Caco-2 (cell line): ENCODE measurements around the gene CRTC3. TPM values are rescaled to one million over a fixed set of nuclear protein-coding genes. Genes with fewer than 3 reads are reported as not detected.
A peak's percentile ranks its signal among the peaks of the same experiment; 100 is the strongest.

Experiments used
- BruUV-seq: library from RNA; stranded (reverse); fragments of 400-500 nt; replicated peaks from 2 replicates; lab custom pipeline; 2021; lab: Mats Ljungman, UMichigan
- CTCF ChIA-PET: fragments of 300-600 bp; sonication (Branson Sonifier 250); formaldehyde crosslinking; loops from one replicate; lab custom pipeline; 2022; ENCODE audit warnings: antibody characterized with exemption; lab: Charles Lee
- POLR2A ChIA-PET: fragments of 300-600 bp; sonication (Branson Sonifier 250); formaldehyde crosslinking; loops from one replicate; lab custom pipeline; 2022; ENCODE audit warnings: antibody characterized with exemption; lab: Charles Lee
- DNase-seq, 2 experiments: peaks; one replicate each; pipeline versions ENCODE4 v3.0.0 to v3.0.0-alpha.2; 2020 to 2022
- H3K27me3 ChIP-seq: replicated peaks from 2 replicates; pipeline ENCODE4 v1.6.0; 2011; ENCODE audit warnings: low read length; ENCODE audit not compliant: control insufficient read depth, insufficient read depth
- H3K36me3 ChIP-seq: 2 replicates; pipeline ENCODE4 v1.5.1; 2011; ENCODE audit warnings: low read length; ENCODE audit not compliant: control insufficient read depth, insufficient read depth
- H3K4me1 ChIP-seq: fragments of 250-450 bp; sonication (Bioruptor Pico); 2 replicates; pipeline ENCODE4 v1.5.1; 2020; ENCODE audit warnings: mild to moderate bottlenecking
- H3K4me3 ChIP-seq: 2 replicates; pipeline ENCODE4 v1.5.1; 2011; ENCODE audit warnings: low read depth, mild to moderate bottlenecking, control low read depth, low read length
- H3K9me3 ChIP-seq: fragments of 250-450 bp; sonication (Bioruptor Pico); 2 replicates; pipeline ENCODE4 v1.5.1; 2020; ENCODE audit warnings: mild to moderate bottlenecking, moderate library complexity
- H3K27ac Mint-ChIP-seq: one replicate; pipeline ENCODE4 v1.8.0; 2022; ENCODE audit warnings: mixed read lengths; ENCODE audit not compliant: unreplicated experiment
- H3K27me3 Mint-ChIP-seq: one replicate; pipeline ENCODE4 v1.8.0; 2022; ENCODE audit warnings: mixed read lengths; ENCODE audit not compliant: insufficient read depth, unreplicated experiment
- H3K36me3 Mint-ChIP-seq: one replicate; pipeline ENCODE4 v1.8.0; 2022; ENCODE audit warnings: mild to moderate bottlenecking, mixed read lengths; ENCODE audit not compliant: insufficient read depth, unreplicated experiment
- H3K4me1 Mint-ChIP-seq: one replicate; pipeline ENCODE4 v1.8.0; 2022; ENCODE audit warnings: low read depth, mixed read lengths; ENCODE audit not compliant: unreplicated experiment
- H3K4me3 Mint-ChIP-seq: one replicate; pipeline ENCODE4 v1.8.0; 2022; ENCODE audit warnings: mild to moderate bottlenecking, moderate library complexity, mixed read lengths; ENCODE audit not compliant: unreplicated experiment
- H3K9me3 Mint-ChIP-seq: one replicate; pipeline ENCODE4 v1.8.0; 2022; ENCODE audit warnings: mixed read lengths; ENCODE audit not compliant: unreplicated experiment
- CTCF ChIP-seq, 2 experiments: fragments of 200-600 bp in 1 of 2; IDR thresholded peaks; 1 replicate in 1 of 2; 2 replicates in 1 of 2; pipeline versions ENCODE4 v1.5.1 to v1.8.0; 2011 to 2022; ENCODE audit warnings: antibody characterized with exemption in 1 of 2, control low read depth in 1 of 2, inconsistent platforms in 1 of 2, low read depth in 1 of 2, low read length in 1 of 2, mild to moderate bottlenecking in 1 of 2, moderate library complexity in 1 of 2; ENCODE audit not compliant: insufficient read depth in 1 of 2, severe bottlenecking in 1 of 2, unreplicated experiment in 1 of 2
- intact Hi-C: fragments of 100-400 bp; cut with micrococcal nuclease; formaldehyde crosslinking; loops from one replicate; pipeline ENCODE4 v1.10.0; 2022; ENCODE audit not compliant: unreplicated experiment
- total RNA-seq: library from RNA; stranded (reverse); gene quantifications from 2 replicates; pipeline ENCODE4 v1.2.3, GENCODE V29; 2022

The CRTC3 gene
- total RNA-seq, 1 experiment from 2014 or later: 35.0 TPM

- no peaks in the 10 kb centered on the region for H3K36me3 ChIP-seq
- Mint-ChIP-seq H3K4me1 (peaks cover 18% of the 10 kb centered on the region), H3K9me3 (no peaks in the 10 kb centered on the region), H3K27me3 (no peaks in the 10 kb centered on the region), H3K27ac (peak overlapping the region; percentile 26), H3K36me3 (no peaks in the 10 kb centered on the region), H3K4me3 (no peak overlapping the region)
- H3K27me3 ChIP-seq: no peaks in the 10 kb centered on the region
- no peak overlapping the region for H3K4me3 ChIP-seq
- H3K9me3 ChIP-seq: no peaks in the 10 kb centered on the region
- CTCF ChIA-PET: no interaction called here
- no peak for TF ChIP-seq CTCF (IDR thresholded peaks at IDR 0.05; ENCODE audit: insufficient read depth in 1 of 2, low read depth in 1 of 2, low read length in 1 of 2, severe bottlenecking in 1 of 2, unreplicated experiment in 1 of 2)
- no peak for DNase-seq
- POLR2A ChIA-PET: no interaction called here
- peaks cover 32% of the 10 kb centered on the region for H3K4me1 ChIP-seq
- BruUV-seq: no TSS peak
- intact Hi-C loops: no loop called here
Observed at GRCh38 chr15:90560229-90560776, 30.6 kb downstream of the CRTC3 start.

GRCh38 chr15:90561344-90562244 is 31.9 kb downstream of the CRTC3 start:
- H3K27me3 Mint-ChIP-seq: no peaks in the 10 kb centered on the region
- H3K4me1 Mint-ChIP-seq: peaks cover 18% of the 10 kb centered on the region
- no peak for DNase-seq
- Histone ChIP-seq H3K27me3 (no peaks in the 10 kb centered on the region), H3K9me3 (no peaks in the 10 kb centered on the region), H3K4me3 (no peak overlapping the region), H3K36me3 (no peaks in the 10 kb centered on the region), H3K4me1 (peaks cover 23% of the 10 kb centered on the region)
- H3K36me3 Mint-ChIP-seq: no peaks in the 10 kb centered on the region
- TF ChIP-seq CTCF (IDR thresholded peaks at IDR 0.05; ENCODE audit: insufficient read depth in 1 of 2, low read depth in 1 of 2, low read length in 1 of 2, severe bottlenecking in 1 of 2, unreplicated experiment in 1 of 2): no peak
- POLR2A ChIA-PET: no interaction called here
- BruUV-seq: no TSS peak
- H3K4me3 Mint-ChIP-seq: no peak overlapping the region
- CTCF ChIA-PET: interaction anchor here (0.6 kb wide), 1 partner anchor 21 kb away, joined by 3 read pairs; no protein-coding TSS in a partner anchor
- intact Hi-C loops: no loop called here
- no peaks in the 10 kb centered on the region for H3K9me3 Mint-ChIP-seq
- H3K27ac Mint-ChIP-seq: no peak overlapping the region

GRCh38 chr15:90562669-90563068 is 32.9 kb downstream of the CRTC3 start:
- Mint-ChIP-seq H3K4me1 (peaks cover 10% of the 10 kb centered on the region), H3K27me3 (no peaks in the 10 kb centered on the region), H3K4me3 (no peak overlapping the region), H3K36me3 (peaks cover under 1% of the 10 kb centered on the region), H3K9me3 (no peaks in the 10 kb centered on the region), H3K27ac (no peak overlapping the region)
- POLR2A ChIA-PET: no interaction called here
- CTCF ChIA-PET: interaction anchor here (0.6 kb wide), 1 partner anchor 17 kb away, joined by 3 read pairs; no protein-coding TSS in a partner anchor
- H3K36me3 ChIP-seq: no peaks in the 10 kb centered on the region
- H3K4me3 ChIP-seq: no peak overlapping the region
- TF ChIP-seq CTCF (IDR thresholded peaks at IDR 0.05; ENCODE audit: insufficient read depth in 1 of 2, low read depth in 1 of 2, low read length in 1 of 2, severe bottlenecking in 1 of 2, unreplicated experiment in 1 of 2): no peak
- no peaks in the 10 kb centered on the region for H3K27me3 ChIP-seq
- DNase-seq: no peak
- intact Hi-C loops: no loop called here
- no peaks in the 10 kb centered on the region for H3K9me3 ChIP-seq
- no TSS peak for BruUV-seq
- peaks cover 15% of the 10 kb centered on the region for H3K4me1 ChIP-seq
